Neuron (in vitro differentiated cells): ENCODE results near the gene LPCAT1.
"Not testable (repeated sequence)": the region's sequence is repeated elsewhere in the genome, so short reads cannot be mapped to it uniquely, and the experiment has no call there.

Experiments used
- H2AFZ ChIP-seq: one replicate; pipeline ENCODE4 v1.6.1; 2013; ENCODE audit warnings: low read depth, mild to moderate bottlenecking, inconsistent platforms, low read length, moderate library complexity
- H3K27me3 ChIP-seq: one replicate; pipeline ENCODE4 v1.6.1; 2013; ENCODE audit warnings: low read length; ENCODE audit not compliant: insufficient read depth
- H3K36me3 ChIP-seq: one replicate; pipeline ENCODE4 v1.6.1; 2013; ENCODE audit warnings: low read length; ENCODE audit not compliant: insufficient read depth
- H3K4me1 ChIP-seq: one replicate; pipeline ENCODE4 v1.6.1; 2013; ENCODE audit warnings: low read length; ENCODE audit not compliant: insufficient read depth
- H3K4me3 ChIP-seq: 2 replicates; pipeline ENCODE4 v1.5.1; 2013; ENCODE audit warnings: mild to moderate bottlenecking, low read length, moderate library complexity
- H3K9me3 ChIP-seq: one replicate; pipeline ENCODE4 v1.6.1; 2013; ENCODE audit warnings: low read length

LPCAT1 gene

GRCh38 chr5:1517838-1518237, 5.9 kb downstream of the LPCAT1 start:
- H3K36me3 ChIP-seq, result peaks cover 35% of the 10 kb centered on the region

DNA sequence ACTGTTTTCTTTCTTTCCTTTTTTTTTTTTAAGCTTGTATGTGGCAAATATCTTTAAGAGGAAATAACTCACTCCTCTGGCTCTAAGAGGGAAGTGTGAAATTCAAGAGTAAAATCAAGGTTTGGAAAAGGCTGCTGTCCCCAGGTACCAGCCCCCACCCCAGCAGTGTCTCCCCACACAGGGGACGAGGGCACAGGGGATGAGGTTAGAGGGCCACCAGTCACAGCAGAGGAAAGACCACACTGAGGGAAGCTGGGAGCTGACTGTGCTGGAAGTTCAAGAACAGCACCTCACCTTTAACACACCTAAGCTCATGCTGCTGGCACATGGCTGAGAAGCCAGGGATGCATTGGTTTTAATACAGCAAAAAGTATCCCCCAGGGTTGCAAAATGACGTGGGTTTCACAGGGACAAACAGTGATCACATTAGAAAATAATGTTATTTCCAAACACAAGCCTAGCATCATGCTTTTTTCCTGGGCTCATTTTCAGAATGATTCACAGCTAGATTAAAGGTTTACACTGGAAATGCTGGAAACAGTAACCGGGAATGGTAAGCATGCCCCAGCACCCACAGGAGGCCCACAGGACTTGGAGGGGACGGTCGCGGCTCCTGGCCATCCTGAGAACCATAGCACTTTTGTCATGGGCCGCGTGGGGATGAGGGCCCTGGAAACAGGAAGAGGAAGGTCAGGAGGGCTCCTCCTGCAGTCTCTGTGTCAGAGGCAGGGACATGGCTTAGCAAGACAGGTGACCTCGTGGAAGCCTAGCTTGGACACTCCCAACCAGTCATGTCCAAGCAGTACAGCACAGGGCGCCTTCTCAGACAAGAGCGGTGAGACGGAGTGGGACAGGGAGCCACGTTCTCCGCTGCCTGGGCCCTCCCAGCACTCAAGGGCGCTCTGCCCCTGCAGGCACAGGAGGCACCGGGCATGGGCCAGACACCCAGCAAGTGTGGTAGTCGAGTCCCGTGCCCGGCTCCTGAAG, 6.9 kb downstream of the LPCAT1 start:
- no peak overlapping the region for H2AFZ ChIP-seq
- no peaks in the 10 kb centered on the region for H3K27me3 ChIP-seq
- peaks cover 23% of the 10 kb centered on the region for H3K4me1 ChIP-seq
- H3K9me3 ChIP-seq, result no peaks in the 10 kb centered on the region
- no peak overlapping the region for H3K4me3 ChIP-seq
- H3K36me3 ChIP-seq, result peaks cover 42% of the 10 kb centered on the region

More at GRCh38 chr5:1517838-1518237, 5.9 kb downstream of the LPCAT1 start:
- no peak overlapping the region for H2AFZ ChIP-seq
- H3K27me3 ChIP-seq, result no peaks in the 10 kb centered on the region
- H3K4me3 ChIP-seq, result no peak overlapping the region
- peaks cover 33% of the 10 kb centered on the region for H3K4me1 ChIP-seq
- no peaks in the 10 kb centered on the region for H3K9me3 ChIP-seq

DNA sequence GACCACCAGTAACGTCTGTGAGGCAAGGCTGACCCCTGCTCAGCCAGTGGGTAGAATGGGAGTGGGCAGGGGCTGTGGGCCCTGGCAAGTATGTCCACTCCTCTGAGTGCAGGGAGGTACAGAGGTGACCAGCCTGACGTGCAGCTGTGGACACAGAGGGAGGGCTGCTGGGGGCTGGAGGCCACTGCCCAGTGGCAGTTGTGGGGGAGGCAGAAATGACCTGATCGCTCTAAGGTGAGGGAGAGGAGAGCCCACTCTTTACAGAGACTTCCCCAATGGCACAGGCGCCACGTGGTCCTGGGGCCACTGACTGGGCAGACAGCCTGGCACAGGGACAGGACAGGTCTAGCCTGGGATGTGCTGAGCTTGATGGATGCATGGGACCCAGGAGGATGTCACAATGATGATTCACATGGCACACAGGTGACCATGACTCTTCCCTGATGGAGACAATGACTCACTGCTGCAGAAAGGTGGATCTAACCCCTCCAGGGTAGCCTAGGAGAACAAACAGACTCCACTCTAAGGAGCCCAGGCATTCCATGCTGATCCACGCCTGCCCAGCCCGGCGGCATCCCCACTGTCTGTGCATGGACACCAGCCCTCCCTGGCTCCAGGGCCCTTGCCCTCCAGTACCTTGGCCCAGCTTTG, 7.7 kb downstream of the LPCAT1 start:
- H3K9me3 ChIP-seq, result no peaks in the 10 kb centered on the region
- H3K27me3 ChIP-seq, result no peaks in the 10 kb centered on the region
- H3K4me1 ChIP-seq, result peaks cover 20% of the 10 kb centered on the region
- H3K36me3 ChIP-seq, result peaks cover 48% of the 10 kb centered on the region
- H3K4me3 ChIP-seq, result no peak overlapping the region
- no peak overlapping the region for H2AFZ ChIP-seq

DNA sequence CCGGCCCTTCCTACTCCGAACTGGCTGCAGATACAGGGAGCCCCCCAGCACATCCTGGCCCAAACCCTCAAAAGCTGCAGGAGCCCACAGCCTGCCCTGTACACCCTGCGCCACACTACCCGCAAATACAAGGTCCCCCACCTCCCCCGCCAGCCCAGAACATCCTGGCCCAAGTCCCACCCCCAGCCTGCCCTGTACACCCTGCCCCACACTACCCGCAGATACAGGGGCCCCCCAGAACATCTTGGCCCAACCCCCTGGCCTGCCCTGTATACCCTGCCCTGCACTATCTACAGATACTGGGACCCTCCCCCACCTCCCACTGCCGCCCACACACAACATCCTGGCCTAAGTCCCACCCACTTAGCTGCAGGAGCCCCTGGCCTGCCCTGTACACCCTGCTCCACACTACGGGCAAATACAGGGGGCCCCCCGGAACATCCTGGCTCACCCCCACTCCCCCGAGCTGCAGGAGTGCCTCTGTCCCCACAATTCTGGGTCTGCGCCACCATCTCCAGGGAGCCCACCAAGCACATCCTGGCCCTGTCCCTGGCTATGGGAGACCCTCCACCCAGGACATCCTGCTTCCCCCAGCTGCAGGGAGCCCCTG, 8.3 kb downstream of the LPCAT1 start:
- peaks cover 51% of the 10 kb centered on the region for H3K36me3 ChIP-seq
- peaks cover 3% of the 10 kb centered on the region for H3K9me3 ChIP-seq
- H3K27me3 ChIP-seq, result no peaks in the 10 kb centered on the region
- no peak overlapping the region for H2AFZ ChIP-seq
- H3K4me3 ChIP-seq, result no peak overlapping the region
- peaks cover 20% of the 10 kb centered on the region for H3K4me1 ChIP-seq

DNA sequence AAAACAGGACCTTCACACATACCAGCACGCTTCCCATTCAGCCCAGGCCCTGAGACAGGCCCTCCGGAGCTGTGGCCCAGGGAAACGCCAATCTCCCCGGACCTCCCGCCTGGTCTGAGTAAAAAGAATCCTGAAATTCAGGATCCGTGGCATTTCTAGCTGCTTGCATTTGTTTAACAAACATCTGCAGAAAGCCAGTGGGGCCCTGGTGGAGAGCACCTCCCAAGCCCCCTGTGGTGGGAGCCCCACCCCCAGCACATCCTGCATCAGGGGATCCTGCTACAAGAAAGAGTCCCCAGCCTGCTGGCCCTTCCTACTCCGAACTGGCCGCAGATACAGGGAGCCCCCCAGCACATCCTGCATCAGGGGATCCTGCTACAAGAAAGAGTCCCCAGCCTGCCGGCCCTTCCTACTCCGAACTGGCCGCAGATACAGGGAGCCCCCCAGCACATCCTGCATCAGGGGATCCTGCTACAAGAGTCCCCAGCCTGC, 8.9 kb downstream of the LPCAT1 start:
- peaks cover 20% of the 10 kb centered on the region for H3K4me1 ChIP-seq
- not testable (repeated sequence) for H2AFZ ChIP-seq, H3K9me3 ChIP-seq, H3K4me3 ChIP-seq, H3K27me3 ChIP-seq
- peaks cover 48% of the 10 kb centered on the region for H3K36me3 ChIP-seq

GRCh38 chr5:1514027-1514818, 9.5 kb downstream of the LPCAT1 start:
- Histone ChIP-seq H3K9me3 (peaks cover 5% of the 10 kb centered on the region), H2AFZ (no peak overlapping the region), H3K4me1 (peaks cover 20% of the 10 kb centered on the region), H3K36me3 (peaks cover 44% of the 10 kb centered on the region), H3K4me3 (no peak overlapping the region), H3K27me3 (no peaks in the 10 kb centered on the region)

GRCh38 chr5:1513326-1514026, 10.3 kb downstream of the LPCAT1 start:
- Histone ChIP-seq H3K36me3 (peaks cover 40% of the 10 kb centered on the region), H3K27me3 (no peaks in the 10 kb centered on the region), H3K4me3 (no peak overlapping the region)

GRCh38 chr5:1512541-1513291, 11.0 kb downstream of the LPCAT1 start:
- peaks cover 5% of the 10 kb centered on the region for H3K9me3 ChIP-seq
- no peak overlapping the region for H2AFZ ChIP-seq
- peaks cover 16% of the 10 kb centered on the region for H3K4me1 ChIP-seq
- H3K27me3 ChIP-seq, result no peaks in the 10 kb centered on the region
- peaks cover 39% of the 10 kb centered on the region for H3K36me3 ChIP-seq
- H3K4me3 ChIP-seq, result no peak overlapping the region

More at GRCh38 chr5:1513326-1514026, 10.3 kb downstream of the LPCAT1 start:
- H3K9me3 ChIP-seq, result peaks cover 5% of the 10 kb centered on the region
- no peak overlapping the region for H2AFZ ChIP-seq
- peaks cover 20% of the 10 kb centered on the region for H3K4me1 ChIP-seq

DNA sequence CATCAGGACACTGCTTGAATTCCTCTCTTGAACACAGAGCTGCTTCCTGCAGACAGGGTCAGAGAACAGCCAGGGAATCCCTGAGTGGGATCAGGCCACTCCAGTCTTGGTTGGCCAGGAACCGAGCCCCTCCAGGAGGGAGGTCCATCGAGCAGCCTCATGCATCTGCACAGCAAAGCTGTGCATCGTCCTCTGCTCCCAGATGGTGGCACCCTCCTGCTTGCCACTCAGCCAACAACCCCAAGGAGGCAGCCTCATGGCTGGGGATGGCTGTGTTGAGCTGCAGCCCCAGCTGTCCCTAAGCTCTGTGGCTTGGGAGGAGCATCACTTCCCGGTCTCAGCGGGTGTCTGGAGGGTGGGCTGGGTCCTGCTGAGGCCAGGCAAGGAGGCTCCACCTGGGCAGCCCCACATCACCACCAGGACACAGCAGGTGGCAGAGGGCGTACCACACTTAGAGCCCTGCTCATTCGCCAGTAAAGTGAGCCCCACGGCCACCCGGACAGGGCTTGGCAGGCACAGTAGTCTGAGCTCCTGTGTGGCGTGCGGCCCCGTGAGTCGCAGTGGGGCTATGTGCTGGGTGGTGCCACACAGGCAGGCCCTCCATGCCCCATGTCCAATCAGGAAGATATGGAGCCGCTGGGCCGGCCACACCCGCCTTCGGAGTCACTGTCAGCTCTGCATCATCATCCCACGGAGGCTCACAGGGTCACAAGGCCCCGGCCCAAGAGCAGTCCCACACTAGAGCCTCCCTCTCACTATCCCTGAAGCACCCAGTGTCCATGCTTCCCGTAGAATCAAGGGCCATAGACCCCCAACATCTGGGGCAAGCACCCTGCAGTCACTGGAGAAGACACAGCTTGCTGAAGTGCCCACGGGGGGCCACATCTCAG, 11.9 kb downstream of the LPCAT1 start:
- peaks cover 9% of the 10 kb centered on the region for H3K4me1 ChIP-seq
- no peaks in the 10 kb centered on the region for H3K27me3 ChIP-seq
- H3K9me3 ChIP-seq, result peaks cover 5% of the 10 kb centered on the region
- no peak overlapping the region for H2AFZ ChIP-seq
- H3K36me3 ChIP-seq, result peaks cover 36% of the 10 kb centered on the region
- no peak overlapping the region for H3K4me3 ChIP-seq

DNA sequence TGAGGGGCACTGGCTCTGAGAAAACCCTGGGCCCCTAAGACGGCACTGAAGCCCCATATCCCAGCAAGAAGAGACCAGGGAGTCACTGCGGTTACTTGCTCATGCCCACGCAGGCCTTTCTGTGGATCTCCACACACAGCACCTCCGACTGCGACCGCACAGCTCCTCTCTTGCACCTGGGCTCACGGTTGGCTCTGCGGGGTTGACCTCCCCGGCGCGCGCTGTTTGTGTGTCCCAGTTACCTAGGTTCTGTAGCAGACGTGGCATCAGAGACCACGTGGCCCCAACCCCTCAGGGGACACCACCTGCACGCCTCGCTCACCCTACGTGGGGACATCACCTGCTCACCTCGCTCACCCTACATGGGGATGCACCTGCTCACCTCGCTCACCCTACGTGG, 12.7 kb downstream of the LPCAT1 start:
- Histone ChIP-seq H3K9me3 (peaks cover 7% of the 10 kb centered on the region), H3K27me3 (no peaks in the 10 kb centered on the region), H2AFZ (no peak overlapping the region), H3K4me1 (peaks cover 9% of the 10 kb centered on the region), H3K4me3 (no peak overlapping the region), H3K36me3 (peaks cover 32% of the 10 kb centered on the region)

DNA sequence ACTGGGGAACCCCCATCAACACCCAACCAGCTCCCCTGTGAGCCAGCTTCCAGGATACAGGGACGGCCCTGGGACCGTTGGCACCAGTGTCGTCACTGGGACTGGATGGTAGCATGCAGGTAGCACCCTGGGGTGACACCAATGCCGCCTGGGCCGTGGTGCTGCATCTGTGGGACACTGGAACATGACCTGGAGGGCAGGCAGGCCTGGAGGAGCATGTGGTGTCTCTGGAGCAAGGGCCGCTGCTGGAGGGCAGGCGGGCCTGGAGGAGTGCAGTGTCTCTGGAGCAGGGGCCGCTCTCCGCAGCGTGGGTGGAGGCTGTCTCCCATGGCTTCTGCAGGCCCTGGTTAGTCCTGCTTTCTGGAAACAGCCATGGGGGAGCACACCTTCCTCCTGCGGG, 13.1 kb downstream of the LPCAT1 start:
- Histone ChIP-seq H3K4me3 (no peak overlapping the region), H2AFZ (no peak overlapping the region), H3K36me3 (peaks cover 32% of the 10 kb centered on the region), H3K27me3 (no peaks in the 10 kb centered on the region), H3K4me1 (peaks cover 9% of the 10 kb centered on the region), H3K9me3 (peaks cover 7% of the 10 kb centered on the region)
